KMS-11 (cell line): ENCODE measurements around the gene COX10.
"Not testable (repeated sequence)": the region's sequence is repeated elsewhere in the genome, so short reads cannot be mapped to it uniquely, and the experiment has no call there.

Experiments
- H2AFZ ChIP-seq: fragments of 200-600 bp; sonication (generic); 2 replicates; pipeline ENCODE4 v1.6.1; 2016; ENCODE audit warnings: antibody characterized with exemption, mixed run types, low read depth
- H3K27ac ChIP-seq: fragments of 200-600 bp; sonication (generic); 2 replicates; pipeline ENCODE4 v1.6.1; 2016; ENCODE audit warnings: mild to moderate bottlenecking, mixed run types
- H3K27me3 ChIP-seq: fragments of 200-600 bp; sonication (generic); 2 replicates; pipeline ENCODE4 v1.6.1; 2017; ENCODE audit warnings: mild to moderate bottlenecking, low read depth, mixed run types, moderate library complexity; ENCODE audit not compliant: insufficient read depth
- H3K36me3 ChIP-seq: fragments of 200-600 bp; sonication (generic); 2 replicates; pipeline ENCODE4 v1.6.1; 2017; ENCODE audit warnings: mild to moderate bottlenecking, mixed run types; ENCODE audit not compliant: insufficient read depth
- H3K4me1 ChIP-seq: fragments of 200-600 bp; sonication (generic); 2 replicates; pipeline ENCODE4 v1.6.1; 2016; ENCODE audit warnings: mild to moderate bottlenecking, low read depth, mixed run types; ENCODE audit not compliant: poor library complexity, severe bottlenecking
- H3K4me2 ChIP-seq: fragments of 200-600 bp; sonication (generic); 2 replicates; pipeline ENCODE4 v1.7.0; 2016; ENCODE audit warnings: mild to moderate bottlenecking, mixed run types
- H3K4me3 ChIP-seq: fragments of 200-600 bp; sonication (generic); IDR thresholded peaks from 2 replicates; pipeline ENCODE4 v1.6.1; 2017; ENCODE audit warnings: low read depth, low read length, mixed read lengths; ENCODE audit not compliant: insufficient read depth
- H3K79me2 ChIP-seq: fragments of 200-600 bp; sonication (generic); 2 replicates; pipeline ENCODE4 v1.6.1; 2016; ENCODE audit warnings: low read depth, mixed run types; ENCODE audit not compliant: insufficient read depth
- H3K9ac ChIP-seq: fragments of 200-600 bp; sonication (generic); 2 replicates; pipeline ENCODE4 v1.6.1; 2016; ENCODE audit warnings: mild to moderate bottlenecking, mixed run types
- H4K20me1 ChIP-seq: fragments of 200-600 bp; sonication (generic); 2 replicates; pipeline ENCODE4 v1.6.1; 2016; ENCODE audit warnings: mild to moderate bottlenecking, mixed run types; ENCODE audit not compliant: insufficient read depth
- CTCF ChIP-seq: fragments of 200-600 bp; sonication (generic); conservative IDR thresholded peaks from 2 replicates; pipeline ENCODE4 v1.6.1; 2017; ENCODE audit warnings: low read depth, mild to moderate bottlenecking, antibody characterized with exemption, low read length, moderate library complexity, mixed read lengths

COX10 gene

DNA sequence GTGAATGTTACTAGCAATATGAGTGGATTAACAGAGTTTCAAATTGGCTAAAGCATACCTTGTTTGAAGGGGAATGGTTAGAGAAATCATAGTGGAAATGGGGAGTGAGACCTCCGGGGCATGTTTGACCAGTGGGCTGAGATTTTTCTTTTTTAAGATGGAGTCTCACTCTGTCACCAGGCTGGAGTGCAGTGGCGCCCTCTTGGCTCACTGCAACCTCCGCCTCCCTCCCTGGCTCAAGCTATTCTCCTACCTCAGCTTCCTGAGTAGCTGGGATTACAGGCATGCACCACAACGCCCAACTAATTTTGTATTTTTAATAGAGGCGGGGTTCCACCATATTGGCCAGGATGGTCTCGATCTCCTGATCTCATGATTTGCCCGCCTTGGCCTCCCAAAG, 157.7 kb downstream of the COX10 start:
- Histone ChIP-seq H3K4me3 (no peak overlapping the region), H3K36me3 (no peaks in the 10 kb centered on the region), H4K20me1 (no peaks in the 10 kb centered on the region), H3K4me2 (no peak overlapping the region), H3K27me3 (no peaks in the 10 kb centered on the region), H3K79me2 (no peaks in the 10 kb centered on the region), H2AFZ (no peak overlapping the region), H3K9ac (no peak overlapping the region), H3K27ac (no peak overlapping the region), H3K4me1 (no peaks in the 10 kb centered on the region)
- no peak for TF ChIP-seq CTCF

- Histone ChIP-seq H2AFZ (no peak overlapping the region), H3K36me3 (no peaks in the 10 kb centered on the region), H3K4me1 (no peaks in the 10 kb centered on the region), H4K20me1 (no peaks in the 10 kb centered on the region), H3K79me2 (no peaks in the 10 kb centered on the region), H3K27me3 (no peaks in the 10 kb centered on the region), H3K4me2 (no peak overlapping the region), H3K9ac (no peak overlapping the region), H3K27ac (no peak overlapping the region), H3K4me3 (no peak overlapping the region)
- TF ChIP-seq CTCF, result no peak
Measured at GRCh38 chr17:14228903-14229302, 159.6 kb downstream of the COX10 start.

- not testable (repeated sequence) for H3K9ac ChIP-seq, H2AFZ ChIP-seq, H3K36me3 ChIP-seq, H3K27ac ChIP-seq, H3K27me3 ChIP-seq, H3K4me1 ChIP-seq, H3K79me2 ChIP-seq, H3K4me2 ChIP-seq, H3K4me3 ChIP-seq, H4K20me1 ChIP-seq
Measured at GRCh38 chr17:14231187-14231586, 161.9 kb downstream of the COX10 start.

DNA sequence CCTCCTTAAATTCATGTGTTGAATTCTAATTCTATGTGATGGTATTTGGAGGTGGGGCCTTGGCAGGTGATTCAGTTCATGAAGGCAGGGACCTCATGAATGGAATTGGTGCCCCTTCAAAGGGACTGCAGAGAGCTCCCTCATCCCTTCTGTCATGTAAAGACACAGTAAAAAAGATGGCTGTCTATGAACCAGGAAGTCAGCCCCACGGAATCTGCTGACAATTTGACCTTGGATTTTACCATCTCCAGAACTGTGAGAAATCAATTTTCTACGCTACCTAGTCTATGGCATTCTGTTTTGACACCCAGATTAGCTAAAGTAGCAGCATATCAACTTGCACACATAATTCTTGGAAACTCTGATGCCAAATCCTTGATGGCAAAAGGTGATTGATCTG, 165.7 kb downstream of the COX10 start:
- not testable (repeated sequence) for H3K4me3 ChIP-seq, H3K9ac ChIP-seq, H3K79me2 ChIP-seq, H4K20me1 ChIP-seq, H2AFZ ChIP-seq, H3K4me1 ChIP-seq, H3K27ac ChIP-seq, H3K27me3 ChIP-seq, H3K36me3 ChIP-seq, H3K4me2 ChIP-seq

DNA sequence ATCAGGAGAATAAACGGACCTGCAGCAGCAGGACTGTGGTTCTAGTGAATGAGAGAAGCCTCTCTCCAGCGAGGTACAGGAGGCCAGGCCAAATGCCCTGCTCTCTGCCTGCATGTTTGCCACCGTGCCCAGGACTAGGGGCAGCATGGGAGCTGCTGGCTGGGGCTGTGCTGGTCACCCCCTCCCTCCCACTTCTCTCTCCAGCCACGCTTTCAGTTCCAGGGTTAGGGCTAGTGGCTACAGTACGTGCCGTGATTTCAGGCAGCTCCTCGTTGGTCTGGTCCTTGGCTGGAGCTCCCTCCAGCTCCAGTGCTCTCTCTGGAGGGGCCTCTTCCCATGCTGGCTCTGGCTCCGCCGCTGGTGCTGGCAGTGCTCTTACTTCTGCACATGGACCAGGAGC, 166.7 kb downstream of the COX10 start:
- not testable (repeated sequence) for H2AFZ ChIP-seq, H3K4me1 ChIP-seq, H3K4me2 ChIP-seq, H3K79me2 ChIP-seq, H3K4me3 ChIP-seq, H3K27ac ChIP-seq, H3K27me3 ChIP-seq, H4K20me1 ChIP-seq, H3K9ac ChIP-seq, H3K36me3 ChIP-seq

DNA sequence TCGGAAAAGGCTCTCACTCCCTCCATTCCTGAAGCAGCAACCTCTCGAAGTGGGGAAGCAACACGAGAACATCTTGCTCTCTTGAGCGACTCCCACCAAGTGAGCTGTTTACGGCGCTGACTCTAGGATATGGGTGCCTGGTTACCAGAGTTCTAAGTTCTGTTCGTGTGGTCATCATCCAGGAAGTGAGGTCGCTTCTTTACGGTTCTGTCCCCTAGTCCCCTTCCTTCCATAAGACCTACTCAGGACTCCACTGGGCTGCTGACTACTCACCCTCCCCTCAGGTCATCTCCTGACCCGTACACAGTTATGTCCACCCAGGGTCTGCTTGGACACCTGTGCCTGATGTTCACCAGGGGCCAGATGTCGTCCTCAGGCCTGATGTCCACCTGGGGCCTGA, 167.5 kb downstream of the COX10 start, which contains the start of gene CDRT15:
Gene CDRT15, minus strand, starts transcription at position 101 of the 400 bp plus-strand sequence. Its CDS starts 29 bp downstream, at position 72.
- not testable (repeated sequence) for H3K27ac ChIP-seq, H3K4me1 ChIP-seq, H3K4me2 ChIP-seq, H3K4me3 ChIP-seq, H2AFZ ChIP-seq, H3K9ac ChIP-seq, H3K27me3 ChIP-seq, H4K20me1 ChIP-seq, H3K36me3 ChIP-seq, H3K79me2 ChIP-seq

DNA sequence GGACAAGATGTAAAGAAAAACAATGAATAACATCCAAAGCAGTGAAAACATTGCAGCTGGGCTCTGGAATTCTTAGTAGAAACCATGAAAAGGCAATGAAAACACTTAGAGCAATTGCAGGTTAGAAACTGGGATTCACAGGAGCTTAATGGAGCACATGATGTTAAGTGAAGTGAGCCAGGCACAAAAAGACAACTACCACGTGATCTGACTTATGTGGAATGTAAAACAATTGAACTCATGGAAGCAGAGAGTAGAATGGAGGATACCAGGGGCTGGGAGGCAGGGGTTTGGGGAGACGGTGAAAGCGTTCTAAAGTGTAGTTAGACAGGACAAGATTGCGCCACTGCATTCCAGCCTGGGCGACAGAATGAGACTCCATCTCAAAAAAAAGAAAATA, 170.0 kb downstream of the COX10 start:
- H3K36me3 ChIP-seq, H4K20me1 ChIP-seq, H3K27me3 ChIP-seq, H3K4me3 ChIP-seq, H3K4me2 ChIP-seq, H3K4me1 ChIP-seq, H3K9ac ChIP-seq, H2AFZ ChIP-seq, H3K27ac ChIP-seq, H3K79me2 ChIP-seq: not testable (repeated sequence)
